Measurements from ENCODE around the gene SOST. TPM values are rescaled to one million over a fixed set of nuclear protein-coding genes. Genes with fewer than 3 reads are reported as not detected.

The SOST gene
- total RNA-seq, 1 donor from 2014 or later, result 2.0 TPM

GRCh38 chr17:43774304-43775250, 16.0 kb upstream of the SOST start:
- TF ChIP-seq CTCF (conservative IDR thresholded peaks at IDR 0.05), result no peak
- Mint-ChIP-seq H3K27ac (no peak overlapping the region), H3K4me1 (ENCODE audit: unreplicated experiment) (no peaks in the 10 kb centered on the region), H3K4me3 (no peak overlapping the region), H3K36me3 (peaks cover 31% of the 10 kb centered on the region), H3K27me3 (peaks cover 3% of the 10 kb centered on the region), H3K9me3 (no peaks in the 10 kb centered on the region)
- no peak for DNase-seq (ENCODE audit: extremely low spot score, unreplicated experiment)

GRCh38 chr17:43772877-43773648, 14.5 kb upstream of the SOST start:
- H3K9me3 Mint-ChIP-seq, result no peaks in the 10 kb centered on the region
- no peaks in the 10 kb centered on the region for H3K4me1 Mint-ChIP-seq (ENCODE audit: unreplicated experiment)
- H3K27me3 Mint-ChIP-seq, result no peaks in the 10 kb centered on the region
- peaks cover 36% of the 10 kb centered on the region for H3K36me3 Mint-ChIP-seq
- no peak for TF ChIP-seq CTCF (conservative IDR thresholded peaks at IDR 0.05)
- H3K27ac Mint-ChIP-seq, result peak overlapping the region; percentile 36
- DNase-seq (ENCODE audit: extremely low spot score, unreplicated experiment), result no peak
- no peak overlapping the region for H3K4me3 Mint-ChIP-seq

GRCh38 chr17:43771463-43771862, 12.9 kb upstream of the SOST start:
- DNase-seq (ENCODE audit: extremely low spot score, unreplicated experiment), result no peak
- peaks cover 36% of the 10 kb centered on the region for H3K36me3 Mint-ChIP-seq
- no peaks in the 10 kb centered on the region for H3K27me3 Mint-ChIP-seq
- no peak for TF ChIP-seq CTCF (conservative IDR thresholded peaks at IDR 0.05)
- no peaks in the 10 kb centered on the region for H3K4me1 Mint-ChIP-seq (ENCODE audit: unreplicated experiment)
- no peak overlapping the region for H3K27ac Mint-ChIP-seq
- H3K9me3 Mint-ChIP-seq, result no peaks in the 10 kb centered on the region
- no peak overlapping the region for H3K4me3 Mint-ChIP-seq

GRCh38 chr17:43770957-43771356, 12.4 kb upstream of the SOST start:
- H3K9me3 Mint-ChIP-seq, result no peaks in the 10 kb centered on the region
- H3K4me3 Mint-ChIP-seq, result no peak overlapping the region
- no peak overlapping the region for H3K27ac Mint-ChIP-seq
- TF ChIP-seq CTCF (conservative IDR thresholded peaks at IDR 0.05), result no peak
- H3K27me3 Mint-ChIP-seq, result no peaks in the 10 kb centered on the region
- no peaks in the 10 kb centered on the region for H3K4me1 Mint-ChIP-seq (ENCODE audit: unreplicated experiment)
- H3K36me3 Mint-ChIP-seq, result peaks cover 36% of the 10 kb centered on the region
- no peak for DNase-seq (ENCODE audit: extremely low spot score, unreplicated experiment)

GRCh38 chr17:43769859-43770258, 11.3 kb upstream of the SOST start:
- no peak overlapping the region for H3K27ac Mint-ChIP-seq
- no peaks in the 10 kb centered on the region for H3K4me1 Mint-ChIP-seq (ENCODE audit: unreplicated experiment)
- no peaks in the 10 kb centered on the region for H3K9me3 Mint-ChIP-seq
- no peak for DNase-seq (ENCODE audit: extremely low spot score, unreplicated experiment)
- peaks cover 36% of the 10 kb centered on the region for H3K36me3 Mint-ChIP-seq
- no peak overlapping the region for H3K4me3 Mint-ChIP-seq
- no peak for TF ChIP-seq CTCF (conservative IDR thresholded peaks at IDR 0.05)
- H3K27me3 Mint-ChIP-seq, result no peaks in the 10 kb centered on the region

Measured in type B pancreatic cell (in vitro differentiated cells).